Neuronal stem cell (in vitro differentiated cells): ENCODE results near the gene PPARG.
"Not testable (repeated sequence)": the region's sequence is repeated elsewhere in the genome, so short reads cannot be mapped to it uniquely, and the experiment has no call there.

Experiments used
- DNase-seq: peaks from one replicate; pipeline ENCODE4 v3.0.0-alpha.2; 2013; ENCODE audit warnings: low spot score
- H2AFZ ChIP-seq: one replicate; pipeline ENCODE4 v1.6.1; 2013; ENCODE audit warnings: mild to moderate bottlenecking, low read length, inconsistent platforms
- H2AK5ac ChIP-seq: 2 replicates; pipeline ENCODE4 v1.6.1; 2013; ENCODE audit warnings: low read depth, mild to moderate bottlenecking, inconsistent platforms, low read length, moderate library complexity, mixed read lengths
- H2BK120ac ChIP-seq: 2 replicates; pipeline ENCODE4 v1.6.1; 2013; ENCODE audit warnings: low read depth, mild to moderate bottlenecking, inconsistent platforms, low read length, moderate library complexity, mixed read lengths
- H2BK12ac ChIP-seq: one replicate; pipeline ENCODE4 v1.6.1; 2013; ENCODE audit warnings: low read length, inconsistent platforms
- H2BK15ac ChIP-seq: 2 replicates; pipeline ENCODE4 v1.6.1; 2013; ENCODE audit warnings: mild to moderate bottlenecking, low read length, inconsistent platforms, mixed read lengths
- H2BK5ac ChIP-seq: one replicate; pipeline ENCODE4 v1.6.1; 2013; ENCODE audit warnings: inconsistent platforms, mild to moderate bottlenecking, low read length, moderate library complexity
- H3K14ac ChIP-seq: one replicate; pipeline ENCODE4 v1.6.1; 2013; ENCODE audit warnings: low read length, inconsistent platforms
- H3K18ac ChIP-seq: 2 replicates; pipeline ENCODE4 v1.6.1; 2013; ENCODE audit warnings: low read length, inconsistent platforms
- H3K23ac ChIP-seq: 2 replicates; pipeline ENCODE4 v1.6.1; 2013; ENCODE audit warnings: low read depth, mild to moderate bottlenecking, mixed read lengths, low read length, inconsistent platforms; ENCODE audit not compliant: poor library complexity
- H3K27ac ChIP-seq: replicated peaks from 3 replicates; pipeline ENCODE4 v1.5.1; 2013; ENCODE audit warnings: low read length, inconsistent platforms
- H3K27me3 ChIP-seq, 3 experiments: 2 replicates each; pipeline ENCODE4 v1.6.1; 2013; ENCODE audit warnings: low read length in 3 of 3, mild to moderate bottlenecking in 2 of 3, inconsistent platforms in 1 of 3, low read depth in 1 of 3, mixed read lengths in 1 of 3, moderate library complexity in 1 of 3; ENCODE audit not compliant: control insufficient read depth in 3 of 3, insufficient read depth in 3 of 3
- H3K36me3 ChIP-seq, 2 donors: replicated peaks in 1 of 2; 2 replicates each; pipeline ENCODE4 v1.6.1; 2013; ENCODE audit warnings: low read length in 2 of 2; ENCODE audit not compliant: control insufficient read depth in 2 of 2, insufficient read depth in 2 of 2
- H3K4ac ChIP-seq: 2 replicates; pipeline ENCODE4 v1.6.1; 2013; ENCODE audit warnings: inconsistent platforms, mild to moderate bottlenecking, low read length, moderate library complexity
- H3K4me1 ChIP-seq, 2 donors: 1 replicate in 1 of 2; 2 replicates in 1 of 2; pipeline ENCODE4 v1.6.1; 2013; ENCODE audit warnings: low read length in 2 of 2, low read depth in 1 of 2; ENCODE audit not compliant: control insufficient read depth in 2 of 2, insufficient read depth in 1 of 2
- H3K4me2 ChIP-seq: one replicate; pipeline ENCODE4 v1.6.1; 2013; ENCODE audit warnings: mild to moderate bottlenecking, low read length, inconsistent platforms; ENCODE audit not compliant: insufficient read depth, poor library complexity, severe bottlenecking
- H3K4me3 ChIP-seq, 2 donors: 2 replicates each; pipeline ENCODE4 v1.5.1; 2013; ENCODE audit warnings: low read length in 2 of 2, mild to moderate bottlenecking in 2 of 2, inconsistent platforms in 1 of 2, moderate library complexity in 1 of 2
- H3K79me1 ChIP-seq: one replicate; pipeline ENCODE4 v1.6.1; 2013; ENCODE audit warnings: low read depth, mild to moderate bottlenecking, inconsistent platforms, low read length, moderate library complexity
- H3K9ac ChIP-seq: one replicate; pipeline ENCODE4 v1.6.1; 2013; ENCODE audit warnings: mild to moderate bottlenecking, low read depth, low read length, inconsistent platforms; ENCODE audit not compliant: poor library complexity
- H3K9me3 ChIP-seq, 2 donors: replicated peaks in 1 of 2; 2 replicates each; pipeline versions ENCODE3 to v1.6.1; 2013; ENCODE audit warnings: low read length in 2 of 2, mild to moderate bottlenecking in 2 of 2, inconsistent platforms in 1 of 2, low read depth in 1 of 2, mixed read lengths in 1 of 2, moderate library complexity in 1 of 2; ENCODE audit not compliant: control insufficient read depth in 2 of 2, insufficient read depth in 1 of 2
- H4K8ac ChIP-seq: one replicate; pipeline ENCODE4 v1.6.1; 2013; ENCODE audit warnings: low read depth, mild to moderate bottlenecking, inconsistent platforms, low read length, moderate library complexity
- H4K91ac ChIP-seq: one replicate; pipeline ENCODE4 v1.6.1; 2013; ENCODE audit warnings: low read length, low read depth, mild to moderate bottlenecking, inconsistent platforms; ENCODE audit not compliant: poor library complexity
- WGBS, 2 donors: extraction: QIAGEN DNeasy Blood & Tissue Kit; methylation state at CpG; one replicate each; pipeline ENCODE4 v1.1.7; 2013; ENCODE audit warnings: missing lambda C conversion rate in 2 of 2, mixed read lengths in 1 of 2; ENCODE audit not compliant: insufficient read length in 2 of 2, insufficient replicate concordance in 1 of 2; ENCODE audit errors: extremely low coverage in 2 of 2; 5-methylcytosine and 5-hydroxymethylcytosine counted together

PPARG gene

GRCh38 chr3:12383218-12383617, 94.3 kb downstream of the PPARG start:
- Histone ChIP-seq H3K27me3 (no peaks in the 10 kb centered on the region), H4K8ac (no peak overlapping the region), H3K23ac (no peak overlapping the region), H2BK12ac (no peak overlapping the region), H3K18ac (no peak overlapping the region), H3K27ac (no peak overlapping the region), H3K4me2 (no peak overlapping the region), H2AFZ (no peak overlapping the region), H3K9me3 (no peaks in the 10 kb centered on the region), H2BK5ac (no peak overlapping the region), H4K91ac (no peak overlapping the region), H3K14ac (no peak overlapping the region), H3K9ac (no peak overlapping the region), H2BK15ac (no peak overlapping the region), H3K4me1 (no peaks in the 10 kb centered on the region), H2BK120ac (no peak overlapping the region), H2AK5ac (no peak overlapping the region), H3K4ac (no peak overlapping the region), H3K4me3 (no peak overlapping the region), H3K79me1 (no peaks in the 10 kb centered on the region), H3K36me3 (no peaks in the 10 kb centered on the region)
- no CpG with 5 or more reads among the region's 2 CpGs for WGBS, 2 donors
- no peak for DNase-seq

DNA sequence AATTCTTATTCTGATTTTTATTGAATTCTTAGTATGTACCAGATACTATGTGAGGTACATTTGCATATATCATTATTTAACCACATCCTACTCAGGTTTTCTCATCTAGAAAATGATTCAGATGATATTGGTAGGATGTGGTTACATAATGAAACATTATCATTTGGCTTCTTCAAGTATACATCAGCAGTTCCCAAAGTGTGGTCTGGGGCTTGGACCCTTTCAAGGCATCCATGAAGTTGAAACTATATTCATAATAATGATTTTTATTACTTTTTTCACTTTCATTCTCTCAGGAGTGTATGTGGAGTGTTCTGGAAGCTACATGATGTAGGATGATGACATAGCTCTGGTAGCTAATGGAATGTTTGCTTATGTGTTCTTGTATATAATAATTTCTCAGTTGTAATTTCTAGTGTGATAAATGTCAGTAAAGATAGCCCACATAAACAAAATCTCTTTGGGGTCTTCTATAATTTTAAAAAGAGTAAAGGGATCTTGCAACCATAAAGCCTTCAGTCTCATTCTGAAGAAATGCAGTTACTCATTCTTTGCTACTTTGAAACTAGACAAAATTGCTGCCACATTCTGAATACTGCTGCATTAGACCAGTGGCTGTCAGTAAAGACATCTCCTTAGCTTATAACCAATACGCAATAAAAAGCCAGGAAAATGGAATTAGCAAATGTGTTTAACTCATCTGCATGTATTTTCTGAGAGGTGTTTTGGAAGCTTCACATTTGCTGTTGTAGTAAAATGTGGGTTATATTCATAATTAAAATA, 95.8 kb downstream of the PPARG start:
- no peak overlapping the region for H3K18ac ChIP-seq
- H2BK15ac ChIP-seq, result no peak overlapping the region
- H3K9ac ChIP-seq, result no peak overlapping the region
- no peak overlapping the region for H3K23ac ChIP-seq
- no CpG with 5 or more reads among the region's 1 CpG for WGBS, 2 donors
- no peak overlapping the region for H2AK5ac ChIP-seq
- H2BK12ac ChIP-seq, result no peak overlapping the region
- H4K91ac ChIP-seq, result no peak overlapping the region
- no peak overlapping the region for H3K14ac ChIP-seq
- no peak overlapping the region for H3K4ac ChIP-seq
- H3K36me3 ChIP-seq, result no peaks in the 10 kb centered on the region
- DNase-seq, result no peak
- no peaks in the 10 kb centered on the region for H3K4me1 ChIP-seq
- H3K27ac ChIP-seq, result no peak overlapping the region
- H3K4me3 ChIP-seq, result no peak overlapping the region
- H2BK120ac ChIP-seq, result no peak overlapping the region
- H4K8ac ChIP-seq, result no peak overlapping the region
- no peaks in the 10 kb centered on the region for H3K9me3 ChIP-seq
- H3K27me3 ChIP-seq, result no peaks in the 10 kb centered on the region
- no peak overlapping the region for H3K4me2 ChIP-seq
- no peaks in the 10 kb centered on the region for H3K79me1 ChIP-seq
- no peak overlapping the region for H2BK5ac ChIP-seq
- H2AFZ ChIP-seq, result no peak overlapping the region

GRCh38 chr3:12386514-12387291, 97.8 kb downstream of the PPARG start:
- not testable (repeated sequence) for H4K91ac ChIP-seq, H2BK5ac ChIP-seq, H3K4me1 ChIP-seq, H3K18ac ChIP-seq, H2BK12ac ChIP-seq, H3K27ac ChIP-seq, H3K27me3 ChIP-seq, H2AFZ ChIP-seq, H3K4ac ChIP-seq, H3K4me3 ChIP-seq, H3K9me3 ChIP-seq, H3K36me3 ChIP-seq, H3K4me2 ChIP-seq, H3K9ac ChIP-seq, H2AK5ac ChIP-seq, H3K14ac ChIP-seq, H4K8ac ChIP-seq, H2BK120ac ChIP-seq, H3K23ac ChIP-seq, H2BK15ac ChIP-seq, DNase-seq, H3K79me1 ChIP-seq
- no CpG with 5 or more reads among the region's 4 CpGs for WGBS, 2 donors

- Histone ChIP-seq H2BK120ac (no peak overlapping the region), H2AFZ (no peak overlapping the region), H3K4me2 (no peak overlapping the region), H4K91ac (no peak overlapping the region), H2BK5ac (no peak overlapping the region), H2AK5ac (no peak overlapping the region), H3K14ac (no peak overlapping the region), H3K79me1 (no peaks in the 10 kb centered on the region), H3K27me3 (peaks cover 0 to 3% (median 0%) of the 10 kb centered on the region in 3 experiments), H3K4ac (no peak overlapping the region), H3K18ac (no peak overlapping the region), H2BK15ac (no peak overlapping the region), H2BK12ac (no peak overlapping the region), H4K8ac (no peak overlapping the region), H3K27ac (no peak overlapping the region), H3K4me1 (no peaks in the 10 kb centered on the region), H3K9me3 (no peaks in the 10 kb centered on the region), H3K9ac (no peak overlapping the region), H3K23ac (no peak overlapping the region), H3K4me3 (no peak overlapping the region), H3K36me3 (no peaks in the 10 kb centered on the region)
- DNase-seq, result no peak
- WGBS, 2 donors, result no CpG with 5 or more reads among the region's 1 CpG
Observed at GRCh38 chr3:12388185-12388584, 99.3 kb downstream of the PPARG start.
